Measurements from ENCODE around the gene PBX3. TPM values are rescaled to one million over a fixed set of nuclear protein-coding genes. Genes with fewer than 3 reads are reported as not detected.

The PBX3 gene
- total RNA-seq, 1 donor from 2014 or later = 37.7 TPM

GRCh38 chr9:125885405-125886034 lies 138.3 kb downstream of the PBX3 start:
- Mint-ChIP-seq H3K27ac (no peak overlapping the region), H3K4me1 (ENCODE audit: low read depth) (peaks cover 35% of the 10 kb centered on the region), H3K4me3 (ENCODE audit: low read depth) (no peak overlapping the region), H3K9me3 (ENCODE audit: low read depth) (no peaks in the 10 kb centered on the region), H3K27me3 (no peaks in the 10 kb centered on the region), H3K36me3 (ENCODE audit: insufficient read depth) (no peaks in the 10 kb centered on the region)
- DNase-seq (ENCODE audit: low spot score, unreplicated experiment) = no peak
- TF ChIP-seq CTCF (IDR thresholded peaks at IDR 0.05; ENCODE audit: unreplicated experiment) = no peak

- no peak for DNase-seq (ENCODE audit: low spot score, unreplicated experiment)
- no peak overlapping the region for H3K4me3 Mint-ChIP-seq (ENCODE audit: low read depth)
- peaks cover 35% of the 10 kb centered on the region for H3K4me1 Mint-ChIP-seq (ENCODE audit: low read depth)
- no peaks in the 10 kb centered on the region for H3K36me3 Mint-ChIP-seq (ENCODE audit: insufficient read depth)
- TF ChIP-seq CTCF (IDR thresholded peaks at IDR 0.05; ENCODE audit: unreplicated experiment) = no peak
- no peaks in the 10 kb centered on the region for H3K27me3 Mint-ChIP-seq
- no peak overlapping the region for H3K27ac Mint-ChIP-seq
- no peaks in the 10 kb centered on the region for H3K9me3 Mint-ChIP-seq (ENCODE audit: low read depth)
Measured at GRCh38 chr9:125886365-125886764, 139.2 kb downstream of the PBX3 start.

GRCh38 chr9:125887172-125887571 lies 140.0 kb downstream of the PBX3 start:
- H3K27ac Mint-ChIP-seq = no peak overlapping the region
- H3K27me3 Mint-ChIP-seq = no peaks in the 10 kb centered on the region
- H3K9me3 Mint-ChIP-seq (ENCODE audit: low read depth) = no peaks in the 10 kb centered on the region
- no peak for DNase-seq (ENCODE audit: low spot score, unreplicated experiment)
- no peak for TF ChIP-seq CTCF (IDR thresholded peaks at IDR 0.05; ENCODE audit: unreplicated experiment)
- no peak overlapping the region for H3K4me3 Mint-ChIP-seq (ENCODE audit: low read depth)
- H3K4me1 Mint-ChIP-seq (ENCODE audit: low read depth) = peaks cover 35% of the 10 kb centered on the region
- no peaks in the 10 kb centered on the region for H3K36me3 Mint-ChIP-seq (ENCODE audit: insufficient read depth)

GRCh38 chr9:125888211-125888610 lies 141.0 kb downstream of the PBX3 start:
- Mint-ChIP-seq H3K27ac (no peak overlapping the region), H3K4me3 (ENCODE audit: low read depth) (no peak overlapping the region), H3K4me1 (ENCODE audit: low read depth) (peaks cover 36% of the 10 kb centered on the region), H3K27me3 (no peaks in the 10 kb centered on the region), H3K36me3 (ENCODE audit: insufficient read depth) (no peaks in the 10 kb centered on the region), H3K9me3 (ENCODE audit: low read depth) (no peaks in the 10 kb centered on the region)
- no peak for DNase-seq (ENCODE audit: low spot score, unreplicated experiment)
- TF ChIP-seq CTCF (IDR thresholded peaks at IDR 0.05; ENCODE audit: unreplicated experiment) = no peak

- no peaks in the 10 kb centered on the region for H3K9me3 Mint-ChIP-seq (ENCODE audit: low read depth)
- no peaks in the 10 kb centered on the region for H3K36me3 Mint-ChIP-seq (ENCODE audit: insufficient read depth)
- no peak for TF ChIP-seq CTCF (IDR thresholded peaks at IDR 0.05; ENCODE audit: unreplicated experiment)
- peak overlapping the region; percentile 74 for H3K4me3 Mint-ChIP-seq (ENCODE audit: low read depth)
- no peak for DNase-seq (ENCODE audit: low spot score, unreplicated experiment)
- peaks cover 35% of the 10 kb centered on the region for H3K4me1 Mint-ChIP-seq (ENCODE audit: low read depth)
- peak overlapping the region; percentile 22 for H3K27ac Mint-ChIP-seq
- no peaks in the 10 kb centered on the region for H3K27me3 Mint-ChIP-seq
Measured at GRCh38 chr9:125889112-125889475, 141.9 kb downstream of the PBX3 start.

Measured in progenitor cell of endocrine pancreas (in vitro differentiated cells).